GM12864 (cell line): ENCODE data around the gene HIVEP2.

Source experiments
- DNase-seq: peaks from one replicate; pipeline ENCODE4 v3.0.0-alpha.2; 2011; ENCODE audit warnings: low read depth
- H3K4me3 ChIP-seq: 2 replicates; pipeline ENCODE4 v1.5.1; 2011; ENCODE audit warnings: mild to moderate bottlenecking, low read depth, low read length, control low read depth
- TF ChIP-seq, protein P1 (sequence below): IDR thresholded peaks from 2 replicates; pipeline ENCODE4 v1.5.1; 2011; ENCODE audit warnings: low read depth, mild to moderate bottlenecking, moderate library complexity, low read length, control low read depth, inconsistent platforms; ENCODE audit errors: missing control alignments

HIVEP2 gene

DNA sequence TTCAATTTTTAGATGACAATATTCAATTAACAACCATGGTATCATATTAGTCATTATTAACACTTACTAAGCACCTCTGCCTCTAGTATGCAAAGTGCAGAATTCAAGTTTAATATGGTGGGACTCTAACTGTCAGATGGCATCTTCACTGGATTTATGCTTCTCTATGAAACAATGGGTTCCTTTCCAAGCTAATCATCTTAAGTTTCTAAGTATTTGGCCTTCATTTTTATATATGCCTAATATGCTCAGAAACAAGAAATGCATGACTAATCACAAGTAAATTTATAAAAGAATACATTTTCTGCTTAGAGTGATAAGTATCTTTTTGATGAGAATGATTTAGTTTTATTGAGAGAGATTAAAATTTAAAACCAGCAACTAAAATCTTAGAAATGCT is 144.7 kb downstream of the HIVEP2 start:
- DNase-seq: no peak
- H3K4me3 ChIP-seq: no peak overlapping the region
- TF ChIP-seq, protein P1, sequence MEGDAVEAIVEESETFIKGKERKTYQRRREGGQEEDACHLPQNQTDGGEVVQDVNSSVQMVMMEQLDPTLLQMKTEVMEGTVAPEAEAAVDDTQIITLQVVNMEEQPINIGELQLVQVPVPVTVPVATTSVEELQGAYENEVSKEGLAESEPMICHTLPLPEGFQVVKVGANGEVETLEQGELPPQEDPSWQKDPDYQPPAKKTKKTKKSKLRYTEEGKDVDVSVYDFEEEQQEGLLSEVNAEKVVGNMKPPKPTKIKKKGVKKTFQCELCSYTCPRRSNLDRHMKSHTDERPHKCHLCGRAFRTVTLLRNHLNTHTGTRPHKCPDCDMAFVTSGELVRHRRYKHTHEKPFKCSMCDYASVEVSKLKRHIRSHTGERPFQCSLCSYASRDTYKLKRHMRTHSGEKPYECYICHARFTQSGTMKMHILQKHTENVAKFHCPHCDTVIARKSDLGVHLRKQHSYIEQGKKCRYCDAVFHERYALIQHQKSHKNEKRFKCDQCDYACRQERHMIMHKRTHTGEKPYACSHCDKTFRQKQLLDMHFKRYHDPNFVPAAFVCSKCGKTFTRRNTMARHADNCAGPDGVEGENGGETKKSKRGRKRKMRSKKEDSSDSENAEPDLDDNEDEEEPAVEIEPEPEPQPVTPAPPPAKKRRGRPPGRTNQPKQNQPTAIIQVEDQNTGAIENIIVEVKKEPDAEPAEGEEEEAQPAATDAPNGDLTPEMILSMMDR: no peak

DNA sequence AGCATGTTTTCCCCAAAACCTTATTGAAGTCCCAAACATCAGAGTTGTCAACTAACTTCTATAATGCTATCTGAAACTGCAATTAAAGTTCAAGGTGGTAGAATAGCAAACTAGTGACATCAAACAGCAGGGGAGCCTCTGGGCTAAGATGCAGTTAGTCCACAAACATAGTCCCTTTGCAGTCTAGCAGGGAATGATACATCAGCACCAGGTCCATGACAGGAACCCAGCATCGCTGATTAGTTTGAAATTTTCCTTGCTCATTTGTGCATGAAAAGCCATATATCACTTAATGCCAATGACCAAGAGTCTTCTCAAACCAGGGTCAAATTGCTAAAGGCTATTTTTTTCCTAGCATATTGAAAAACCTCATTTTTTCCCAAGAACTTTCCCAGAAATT is 145.3 kb downstream of the HIVEP2 start:
- no peak for DNase-seq
- no peak overlapping the region for H3K4me3 ChIP-seq
- TF ChIP-seq, protein P1: no peak

DNA sequence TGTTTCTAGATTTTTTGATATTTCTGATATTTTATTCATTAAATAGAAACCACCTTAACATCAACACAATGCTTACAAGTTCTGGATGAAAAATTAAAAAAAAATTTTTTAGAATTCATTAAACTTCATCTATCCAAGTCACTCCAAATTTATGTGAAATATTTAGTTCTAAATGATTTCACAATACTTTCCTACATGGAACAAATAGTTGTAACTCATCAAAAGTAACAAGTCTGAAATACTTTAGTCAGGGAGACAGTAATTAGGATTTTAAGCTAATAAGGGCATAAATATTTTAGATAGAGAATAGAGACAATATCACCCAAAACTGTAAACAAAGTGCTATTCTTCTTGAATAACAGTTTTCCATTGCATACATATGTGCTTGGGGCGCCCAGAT is 147.8 kb downstream of the HIVEP2 start:
- TF ChIP-seq, protein P1: no peak
- H3K4me3 ChIP-seq: no peak overlapping the region
- DNase-seq: no peak

DNA sequence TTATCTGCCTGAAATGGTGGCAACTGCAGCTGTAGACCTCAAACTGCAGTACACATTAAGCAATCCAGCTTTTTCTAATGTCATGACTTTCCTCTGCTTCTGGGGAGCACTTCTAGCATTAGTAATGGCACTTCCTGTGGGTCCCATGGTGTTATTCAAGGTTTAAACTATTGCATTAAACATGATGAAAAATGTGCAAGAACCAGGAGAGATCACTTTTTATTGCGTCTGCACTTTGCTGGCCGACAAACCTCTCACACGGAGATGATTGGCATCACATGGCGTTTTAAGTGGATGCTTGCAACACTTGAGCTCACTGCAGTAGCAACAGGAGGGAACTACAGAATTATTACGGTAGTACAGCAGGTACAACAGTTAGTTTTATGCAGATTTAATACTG is 148.4 kb downstream of the HIVEP2 start:
- TF ChIP-seq, protein P1: no peak
- no peak for DNase-seq

DNA sequence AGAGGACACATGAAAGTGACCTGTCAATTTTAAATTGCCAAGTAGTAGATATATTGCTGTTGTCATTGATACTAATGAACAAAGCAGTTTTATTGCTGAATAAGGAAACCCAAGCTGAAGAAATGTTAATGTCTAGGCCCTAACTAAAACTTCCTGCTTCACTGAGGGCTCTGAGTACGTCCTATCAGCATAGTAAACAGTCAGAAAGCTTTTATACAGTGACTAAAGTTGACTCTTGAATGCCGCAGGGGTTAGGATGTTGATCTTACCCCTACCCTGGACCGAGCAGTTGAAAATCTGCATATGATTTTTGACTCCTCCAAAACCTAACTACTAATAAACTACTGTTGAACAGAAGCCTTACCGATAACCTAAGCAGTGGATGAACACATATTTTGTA is 149.0 kb downstream of the HIVEP2 start:
- TF ChIP-seq, protein P1: no peak

More for the DNA sequence above, 148.4 kb downstream of the HIVEP2 start:
- no peak overlapping the region for H3K4me3 ChIP-seq

DNA sequence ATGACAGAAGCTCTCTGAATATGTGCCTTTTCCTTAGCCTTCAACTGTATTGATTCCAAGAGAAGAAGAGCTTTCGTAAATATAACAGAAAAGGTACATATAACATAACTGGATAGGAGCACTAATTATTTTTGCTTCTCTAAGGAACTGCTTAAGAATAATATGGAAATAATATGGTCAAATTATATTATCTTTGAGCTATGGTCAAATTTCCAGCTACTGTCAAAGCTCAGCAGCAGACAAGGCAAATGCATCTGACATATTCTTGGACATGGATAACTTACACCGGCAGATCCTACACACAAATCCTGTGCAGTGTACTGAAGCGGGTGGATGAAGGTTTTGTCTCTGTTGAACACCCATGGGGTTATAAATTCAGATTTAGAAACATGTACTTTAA is 150.6 kb downstream of the HIVEP2 start:
- no peak for DNase-seq
- TF ChIP-seq, protein P1: no peak
- H3K4me3 ChIP-seq: no peak overlapping the region

More for the DNA sequence above, 149.0 kb downstream of the HIVEP2 start:
- no peak overlapping the region for H3K4me3 ChIP-seq
- DNase-seq: no peak

DNA sequence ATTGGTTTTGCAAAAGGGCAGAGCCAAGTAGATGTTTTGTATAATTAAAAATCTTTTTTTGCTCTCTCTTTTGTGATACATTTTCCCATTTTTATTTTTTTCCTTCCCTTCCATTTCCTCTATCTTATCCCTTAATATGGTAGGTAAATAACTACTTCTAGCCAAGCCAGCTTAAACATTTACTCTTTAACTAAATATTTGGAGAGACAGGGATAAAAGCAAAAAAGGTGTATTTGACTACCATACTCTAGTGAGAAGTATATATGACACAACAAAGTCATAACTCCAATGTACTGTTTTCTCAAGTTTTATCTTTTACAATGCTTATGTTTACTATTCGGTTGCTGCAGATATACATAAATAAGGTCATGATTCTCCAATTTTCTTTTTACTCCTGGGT is 154.7 kb downstream of the HIVEP2 start:
- DNase-seq: no peak
- TF ChIP-seq, protein P1: no peak
- no peak overlapping the region for H3K4me3 ChIP-seq
